Spinal cord (tissue), 10 donors: Measurements from ENCODE around the gene CNFN. TPM values are rescaled to one million over a fixed set of nuclear protein-coding genes. Genes with fewer than 3 reads are reported as not detected.
"Not testable (repeated sequence)": the region's sequence is repeated elsewhere in the genome, so short reads cannot be mapped to it uniquely, and the experiment has no call there.

Experiments used
- DNase-seq, 6 donors: peaks; one replicate each; pipeline versions ENCODE4 v3.0.0 to v3.0.0-alpha.2; 2013 to 2015; ENCODE audit warnings: low spot score in 6 of 6, low read depth in 4 of 6
- H3K27ac ChIP-seq: one replicate; pipeline ENCODE4 v1.5.1; 2013; ENCODE audit warnings: low read depth, low read length, control low read depth
- H3K27me3 ChIP-seq: one replicate; pipeline ENCODE4 v1.6.1; 2013; ENCODE audit warnings: low read length; ENCODE audit not compliant: control insufficient read depth, insufficient read depth
- H3K36me3 ChIP-seq: one replicate; pipeline ENCODE4 v1.6.1; 2013; ENCODE audit warnings: low read length; ENCODE audit not compliant: control insufficient read depth, insufficient read depth
- H3K4me1 ChIP-seq: one replicate; pipeline ENCODE4 v1.6.1; 2013; ENCODE audit warnings: low read length; ENCODE audit not compliant: control insufficient read depth, insufficient read depth
- H3K4me3 ChIP-seq: one replicate; pipeline ENCODE4 v1.5.1; 2013; ENCODE audit warnings: low read depth, low read length, control low read depth
- H3K9me3 ChIP-seq: one replicate; pipeline ENCODE4 v1.6.1; 2013; ENCODE audit warnings: low read length; ENCODE audit not compliant: control insufficient read depth, insufficient read depth
- WGBS: methylation state at CpG from one replicate; pipeline ENCODE4 v1.1.5; 2013; ENCODE audit warnings: missing lambda C conversion rate; ENCODE audit not compliant: insufficient coverage; 5-methylcytosine and 5-hydroxymethylcytosine counted together
- polyA plus RNA-seq, 2 donors: library from polyadenylated mRNA; unstranded; fragments of 120-200 nt; gene quantifications; one replicate each; pipeline ENCODE4 v1.2.1, GENCODE V29; 2013; ENCODE audit not compliant: insufficient read length in 2 of 2
- small RNA-seq: library from RNA; depleted of rRNA; stranded (forward); fragments of <200 nt; gene quantifications from one replicate; pipeline ENCODE3, GENCODE V24; 2014; ENCODE audit warnings: low replicate concordance
- total RNA-seq, 2 donors: library from RNA; depleted of rRNA in 1 of 2; stranded (reverse); fragments of 120-200 nt in 1 of 2; fragments of >200 nt in 1 of 2; gene quantifications; one replicate each; pipeline versions ENCODE4 v1.2.3 to v1.2.4, GENCODE V29; 2013 to 2014
- donor health status: healthy.

Gene CNFN
- total and polyA plus RNA-seq, 4 donors = 0.50 to 3.1 (median 2.1) TPM

- no peak for DNase-seq
- Histone ChIP-seq H3K4me3 (no peak overlapping the region), H3K4me1 (peaks cover 4% of the 10 kb centered on the region), H3K27ac (no peak overlapping the region), H3K36me3 (peaks cover 85% of the 10 kb centered on the region), H3K27me3 (no peaks in the 10 kb centered on the region), H3K9me3 (no peaks in the 10 kb centered on the region)
- 75% methylated on average over 14 of the region's 18 CpGs for WGBS
Observed at GRCh38 chr19:42344336-42344893, 45.7 kb downstream of the CNFN start.

GRCh38 chr19:42343344-42344110, 46.6 kb downstream of the CNFN start:
- Histone ChIP-seq H3K27ac (no peak overlapping the region), H3K4me3 (no peak overlapping the region), H3K27me3 (no peaks in the 10 kb centered on the region), H3K36me3 (peaks cover 76% of the 10 kb centered on the region), H3K9me3 (no peaks in the 10 kb centered on the region), H3K4me1 (peaks cover 4% of the 10 kb centered on the region)
- WGBS = 76% methylated on average over 16 of the region's 17 CpGs
- DNase-seq = no peak

DNA sequence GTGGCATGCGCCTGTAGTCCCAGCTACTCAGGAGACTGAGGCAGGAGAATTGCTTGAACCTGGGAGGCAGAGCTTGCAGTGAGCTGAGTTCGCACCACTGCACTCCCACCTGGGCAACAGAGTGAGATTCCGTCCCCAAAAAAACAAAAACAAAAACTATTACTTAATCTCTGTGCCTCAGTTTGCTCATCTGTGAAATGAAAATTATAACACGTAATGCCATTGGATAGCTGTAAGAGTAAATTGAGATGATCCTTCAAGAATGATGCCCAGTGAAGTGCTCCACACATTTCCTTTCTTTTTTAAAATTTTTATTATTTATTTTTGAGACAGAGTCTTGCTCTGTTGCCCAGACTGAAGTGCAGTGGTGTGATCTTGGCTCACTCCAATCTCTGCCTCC, 50.2 kb downstream of the CNFN start:
- not testable (repeated sequence) for H3K9me3 ChIP-seq, H3K4me1 ChIP-seq, DNase-seq, H3K27ac ChIP-seq, H3K27me3 ChIP-seq, H3K4me3 ChIP-seq
- no CpG with 5 or more reads among the region's 4 CpGs for WGBS
- peaks cover 86% of the 10 kb centered on the region for H3K36me3 ChIP-seq

DNA sequence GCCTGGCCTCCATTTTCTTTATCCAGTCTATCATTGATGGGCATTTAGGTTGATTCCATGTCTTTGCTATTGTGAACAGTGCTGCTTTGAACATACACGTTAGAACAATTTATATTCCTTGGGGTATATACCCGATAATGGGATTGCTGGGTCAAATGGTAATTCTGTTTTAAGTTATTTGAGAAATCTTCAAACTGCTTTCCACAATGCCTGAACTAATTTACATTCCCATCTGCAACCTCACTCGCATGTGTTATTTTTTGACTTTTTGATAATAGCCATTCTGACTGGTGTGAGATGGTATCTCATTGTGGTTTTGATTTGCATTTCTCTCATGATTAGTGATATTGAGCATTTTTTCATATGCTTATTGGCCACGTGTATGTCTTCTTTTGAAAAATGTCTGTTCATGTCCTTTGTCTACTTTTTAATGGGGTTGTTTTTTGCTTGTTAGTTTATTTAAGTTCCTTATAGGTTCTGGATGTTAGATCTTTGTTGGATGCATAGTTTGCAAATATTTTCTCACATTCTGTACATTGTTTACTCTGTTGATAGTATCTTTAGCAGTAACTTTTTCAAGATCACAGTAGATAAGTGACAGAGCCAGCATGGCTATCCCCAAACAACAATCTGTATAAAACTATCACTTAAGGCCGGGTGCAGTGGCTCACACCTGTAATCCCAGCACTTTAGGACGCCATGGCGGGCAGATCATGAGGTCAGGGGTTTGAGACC, 50.8 kb downstream of the CNFN start:
- not testable (repeated sequence) for H3K9me3 ChIP-seq, H3K4me3 ChIP-seq, H3K27me3 ChIP-seq, H3K27ac ChIP-seq, H3K4me1 ChIP-seq, DNase-seq
- peaks cover 86% of the 10 kb centered on the region for H3K36me3 ChIP-seq
- 100% methylated on average over 4 of the region's 7 CpGs for WGBS

Small RNA genes lying within 50 kb of the gene (small RNA-seq; reads per million reads assigned to genes)
- gene MIR8077 = not detected

Other genes starting within 250 kb of the CNFN start
- gene DEDD2, start 172.6 kb downstream of the CNFN start, total RNA-seq = 10 to 100 TPM; 21.5 to 24.0 TPM
- 10 to 100 TPM; 27.8 to 30.2 TPM for gene DEDD2, start 172.6 kb downstream of the CNFN start, polyA plus RNA-seq
- gene ZNF526, start 170.0 kb downstream of the CNFN start, total RNA-seq = 1 to 10 TPM; 4.6 to 6.6 TPM
- 1 to 10 TPM; 5.4 to 7.1 TPM for gene ZNF526, start 170.0 kb downstream of the CNFN start, polyA plus RNA-seq
- gene GSK3A, start 147.7 kb downstream of the CNFN start, total RNA-seq = 10 to 100 TPM; 23.7 to 35.0 TPM
- 100 to 1,000 TPM; 138 to 147 TPM for gene GSK3A, start 147.7 kb downstream of the CNFN start, polyA plus RNA-seq
- gene ERF, start 135.2 kb downstream of the CNFN start, total RNA-seq = 10 to 100 TPM; 16.1 to 25.0 TPM
- 10 to 100 TPM; 50.0 to 57.2 TPM for gene ERF, start 135.2 kb downstream of the CNFN start, polyA plus RNA-seq
- 10 to 100 TPM; 21.0 to 28.1 TPM for gene CIC, start 121.0 kb downstream of the CNFN start, total RNA-seq
- gene CIC, start 121.0 kb downstream of the CNFN start, polyA plus RNA-seq = 10 to 100 TPM; 87.8 to 91.1 TPM
- gene PRR19, start 88.2 kb downstream of the CNFN start, total RNA-seq = 1 to 10 TPM in 1 of 2 donors, under 1 TPM in 1; 0.30 to 1.5 TPM
- gene PRR19, start 88.2 kb downstream of the CNFN start, polyA plus RNA-seq = 1 to 10 TPM; 6.4 to 6.9 TPM
- 10 to 100 TPM; 48.2 to 90.4 TPM for gene PAFAH1B3, start 87.7 kb downstream of the CNFN start, total RNA-seq
- 100 to 1,000 TPM; 164 to 174 TPM for gene PAFAH1B3, start 87.7 kb downstream of the CNFN start, polyA plus RNA-seq
- 10 to 100 TPM; 11.5 to 40.9 TPM for gene TMEM145, start 77.0 kb downstream of the CNFN start, total RNA-seq
- gene TMEM145, start 77.0 kb downstream of the CNFN start, polyA plus RNA-seq = 100 to 1,000 TPM in 1 of 2 donors, 10 to 100 TPM in 1; 97.1 to 119 TPM
- gene MEGF8, start 64.7 kb downstream of the CNFN start, total RNA-seq = 10 to 100 TPM; 35.2 to 44.0 TPM
- 10 to 100 TPM; 84.5 to 93.3 TPM for gene MEGF8, start 64.7 kb downstream of the CNFN start, polyA plus RNA-seq
- gene LIPE, start 37.1 kb upstream of the CNFN start, total RNA-seq = 10 to 100 TPM in 1 of 2 donors, 1 to 10 TPM in 1; 6.7 to 10.8 TPM
- 10 to 100 TPM; 29.4 to 34.2 TPM for gene LIPE, start 37.1 kb upstream of the CNFN start, polyA plus RNA-seq
- gene CXCL17, start 52.6 kb upstream of the CNFN start, total RNA-seq = not detected
- under 1 TPM in 1 of 2 donors, not detected in 1; 0.18 TPM for gene CXCL17, start 52.6 kb upstream of the CNFN start, polyA plus RNA-seq
- gene CEACAM1, start 138.2 kb upstream of the CNFN start, total RNA-seq = 1 to 10 TPM in 1 of 2 donors, under 1 TPM in 1; 0.88 to 4.4 TPM
- 1 to 10 TPM in 1 of 2 donors, under 1 TPM in 1; 0.60 to 1.5 TPM for gene CEACAM1, start 138.2 kb upstream of the CNFN start, polyA plus RNA-seq
- gene CEACAM8, start 204.6 kb upstream of the CNFN start, total RNA-seq = 1 to 10 TPM in 1 of 2 donors, under 1 TPM in 1; 0.11 to 7.4 TPM
- under 1 TPM in 1 of 2 donors, not detected in 1; 0.06 TPM for gene CEACAM8, start 204.6 kb upstream of the CNFN start, polyA plus RNA-seq